Adrenal gland (tissue), 5 donors: ENCODE data around the gene HELZ.

Experiments used
- POLR2A ChIP-seq, 2 donors: fragments of 450-650 bp; IDR thresholded peaks; one replicate each; pipeline ENCODE4 v1.6.1; 2017; ENCODE audit warnings: antibody characterized with exemption in 2 of 2, mild to moderate bottlenecking in 2 of 2, moderate library complexity in 1 of 2
- TF ChIP-seq, protein P1 (sequence below), 6 experiments: fragments of 450-650 bp in 4 of 6; fragments of 200-600 bp in 2 of 6; sonication (generic) in 1 of 6; IDR thresholded peaks; 1 replicate in 5 of 6; 2 replicates in 1 of 6; pipeline versions ENCODE4 v1.5.1 to v1.8.0; 2016 to 2021; ENCODE audit warnings: antibody characterized with exemption in 6 of 6, mild to moderate bottlenecking in 2 of 6, moderate library complexity in 1 of 6
- donor health status: DM: no; HTN: no; CAD: no.

GRCh38 chr17:67121316-67121891 is 123.6 kb downstream of the HELZ start:
- TF ChIP-seq, protein P1, sequence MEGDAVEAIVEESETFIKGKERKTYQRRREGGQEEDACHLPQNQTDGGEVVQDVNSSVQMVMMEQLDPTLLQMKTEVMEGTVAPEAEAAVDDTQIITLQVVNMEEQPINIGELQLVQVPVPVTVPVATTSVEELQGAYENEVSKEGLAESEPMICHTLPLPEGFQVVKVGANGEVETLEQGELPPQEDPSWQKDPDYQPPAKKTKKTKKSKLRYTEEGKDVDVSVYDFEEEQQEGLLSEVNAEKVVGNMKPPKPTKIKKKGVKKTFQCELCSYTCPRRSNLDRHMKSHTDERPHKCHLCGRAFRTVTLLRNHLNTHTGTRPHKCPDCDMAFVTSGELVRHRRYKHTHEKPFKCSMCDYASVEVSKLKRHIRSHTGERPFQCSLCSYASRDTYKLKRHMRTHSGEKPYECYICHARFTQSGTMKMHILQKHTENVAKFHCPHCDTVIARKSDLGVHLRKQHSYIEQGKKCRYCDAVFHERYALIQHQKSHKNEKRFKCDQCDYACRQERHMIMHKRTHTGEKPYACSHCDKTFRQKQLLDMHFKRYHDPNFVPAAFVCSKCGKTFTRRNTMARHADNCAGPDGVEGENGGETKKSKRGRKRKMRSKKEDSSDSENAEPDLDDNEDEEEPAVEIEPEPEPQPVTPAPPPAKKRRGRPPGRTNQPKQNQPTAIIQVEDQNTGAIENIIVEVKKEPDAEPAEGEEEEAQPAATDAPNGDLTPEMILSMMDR (IDR thresholded peaks at IDR 0.05): no peak
- TF ChIP-seq POLR2A (IDR thresholded peaks at IDR 0.05): no peak
